Spleen (tissue), 7 donors: Measurements from ENCODE around the gene LTB4R2.

ENCODE experiments used
- POLR2A ChIP-seq, 3 donors: fragments of 450-650 bp; IDR thresholded peaks; one replicate each; pipeline ENCODE4 v1.5.1; 2017; ENCODE audit warnings: antibody characterized with exemption in 3 of 3, mild to moderate bottlenecking in 1 of 3
- TF ChIP-seq, protein P1 (sequence below), 11 experiments: fragments of 200-600 bp in 7 of 11; fragments of 450-650 bp in 4 of 11; sonication (generic) in 4 of 11; IDR thresholded peaks in 8 of 11; conservative IDR thresholded peaks in 3 of 11; 1 replicate in 7 of 11; 2 replicates in 4 of 11; pipeline versions ENCODE4 v1.4.0 to v1.8.0; 2016 to 2021; ENCODE audit warnings: antibody characterized with exemption in 11 of 11, inconsistent platforms in 4 of 11, mild to moderate bottlenecking in 1 of 11
- donor health status: DM: no; HTN: no; CAD: no; lungs with moderate emphysema.
- donor health status: DM: no; HTN: no; CAD: no.
- donor health status: DM: no; HTN: no; CAD: no.

DNA sequence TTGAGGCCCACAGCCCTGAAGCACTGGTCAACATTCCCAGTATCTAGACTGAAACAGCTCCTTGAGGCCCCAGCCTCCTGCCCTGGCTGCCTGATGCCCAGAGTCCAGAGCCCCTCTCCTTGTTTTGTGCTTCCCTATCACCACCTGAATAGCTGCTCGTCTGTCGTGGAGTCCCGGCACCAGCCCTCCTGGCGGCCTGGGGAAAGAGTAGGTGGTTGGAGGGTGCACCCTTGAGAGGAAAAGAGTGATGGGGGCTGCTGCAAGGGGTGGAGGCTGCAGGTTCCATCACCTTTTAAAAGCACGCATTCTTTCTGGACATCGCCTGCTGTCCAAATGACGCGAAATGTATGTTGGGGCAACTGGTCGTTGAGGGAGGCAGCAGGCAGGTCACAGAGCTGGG is 41.7 kb upstream of the LTB4R2 start:
- TF ChIP-seq, protein P1, sequence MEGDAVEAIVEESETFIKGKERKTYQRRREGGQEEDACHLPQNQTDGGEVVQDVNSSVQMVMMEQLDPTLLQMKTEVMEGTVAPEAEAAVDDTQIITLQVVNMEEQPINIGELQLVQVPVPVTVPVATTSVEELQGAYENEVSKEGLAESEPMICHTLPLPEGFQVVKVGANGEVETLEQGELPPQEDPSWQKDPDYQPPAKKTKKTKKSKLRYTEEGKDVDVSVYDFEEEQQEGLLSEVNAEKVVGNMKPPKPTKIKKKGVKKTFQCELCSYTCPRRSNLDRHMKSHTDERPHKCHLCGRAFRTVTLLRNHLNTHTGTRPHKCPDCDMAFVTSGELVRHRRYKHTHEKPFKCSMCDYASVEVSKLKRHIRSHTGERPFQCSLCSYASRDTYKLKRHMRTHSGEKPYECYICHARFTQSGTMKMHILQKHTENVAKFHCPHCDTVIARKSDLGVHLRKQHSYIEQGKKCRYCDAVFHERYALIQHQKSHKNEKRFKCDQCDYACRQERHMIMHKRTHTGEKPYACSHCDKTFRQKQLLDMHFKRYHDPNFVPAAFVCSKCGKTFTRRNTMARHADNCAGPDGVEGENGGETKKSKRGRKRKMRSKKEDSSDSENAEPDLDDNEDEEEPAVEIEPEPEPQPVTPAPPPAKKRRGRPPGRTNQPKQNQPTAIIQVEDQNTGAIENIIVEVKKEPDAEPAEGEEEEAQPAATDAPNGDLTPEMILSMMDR (IDR thresholded peaks at IDR 0.05 in 8 of 11, conservative IDR thresholded peaks at IDR 0.05 in 3 of 11), result no peak
- TF ChIP-seq POLR2A (IDR thresholded peaks at IDR 0.05), result no peak
